GM10266 (cell line): Measurements from ENCODE around the gene PNMA1.

Source experiments
- DNase-seq: peaks from one replicate; pipeline ENCODE4 v3.0.0; 2012; ENCODE audit errors: extremely low spot score
- TF ChIP-seq, protein P1 (sequence below): IDR thresholded peaks from 2 replicates; pipeline ENCODE4 v1.5.1; 2012; ENCODE audit warnings: mild to moderate bottlenecking, low read depth; ENCODE audit not compliant: control insufficient read depth, insufficient read depth; ENCODE audit errors: missing control alignments

The PNMA1 gene

DNA sequence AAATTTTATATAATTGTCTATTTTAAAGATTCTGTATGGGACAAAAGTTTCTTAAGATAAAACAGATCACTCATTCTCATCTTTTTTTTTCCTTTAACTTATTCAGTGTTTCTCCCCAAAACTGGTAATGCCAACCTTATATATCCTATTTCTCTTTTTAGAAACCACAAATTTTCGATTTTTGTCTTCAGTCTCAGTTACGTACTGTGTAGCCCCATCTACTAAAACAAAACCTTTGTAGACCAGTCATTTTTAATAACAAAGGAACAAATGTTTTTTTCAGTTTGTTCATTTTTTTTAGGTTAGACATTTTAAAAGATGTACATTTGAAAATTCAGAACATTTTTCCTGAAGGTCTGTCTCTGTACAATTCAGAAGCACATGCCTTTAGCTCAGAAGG, 18.2 kb downstream of the PNMA1 start:
- TF ChIP-seq, protein P1, sequence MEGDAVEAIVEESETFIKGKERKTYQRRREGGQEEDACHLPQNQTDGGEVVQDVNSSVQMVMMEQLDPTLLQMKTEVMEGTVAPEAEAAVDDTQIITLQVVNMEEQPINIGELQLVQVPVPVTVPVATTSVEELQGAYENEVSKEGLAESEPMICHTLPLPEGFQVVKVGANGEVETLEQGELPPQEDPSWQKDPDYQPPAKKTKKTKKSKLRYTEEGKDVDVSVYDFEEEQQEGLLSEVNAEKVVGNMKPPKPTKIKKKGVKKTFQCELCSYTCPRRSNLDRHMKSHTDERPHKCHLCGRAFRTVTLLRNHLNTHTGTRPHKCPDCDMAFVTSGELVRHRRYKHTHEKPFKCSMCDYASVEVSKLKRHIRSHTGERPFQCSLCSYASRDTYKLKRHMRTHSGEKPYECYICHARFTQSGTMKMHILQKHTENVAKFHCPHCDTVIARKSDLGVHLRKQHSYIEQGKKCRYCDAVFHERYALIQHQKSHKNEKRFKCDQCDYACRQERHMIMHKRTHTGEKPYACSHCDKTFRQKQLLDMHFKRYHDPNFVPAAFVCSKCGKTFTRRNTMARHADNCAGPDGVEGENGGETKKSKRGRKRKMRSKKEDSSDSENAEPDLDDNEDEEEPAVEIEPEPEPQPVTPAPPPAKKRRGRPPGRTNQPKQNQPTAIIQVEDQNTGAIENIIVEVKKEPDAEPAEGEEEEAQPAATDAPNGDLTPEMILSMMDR = no peak

DNA sequence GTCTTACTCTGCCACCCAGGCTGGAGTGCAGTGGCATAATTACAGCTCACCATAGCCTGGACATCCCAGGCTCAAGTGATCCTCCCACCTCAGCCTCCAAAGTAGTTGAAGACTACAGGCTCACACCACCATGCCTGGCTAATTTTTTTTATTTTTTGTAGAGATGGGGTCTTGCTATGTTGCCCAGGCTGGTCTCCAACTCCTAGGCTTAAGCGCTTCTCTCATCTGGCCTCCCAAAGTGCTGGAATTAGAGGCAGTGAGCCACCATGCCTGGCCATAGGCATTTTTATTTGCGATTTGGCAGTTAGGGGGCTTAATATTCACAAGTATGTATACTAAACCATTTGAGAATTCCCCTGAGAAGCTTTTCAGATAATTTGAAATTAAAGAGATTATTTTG, 19.1 kb downstream of the PNMA1 start:
- TF ChIP-seq, protein P1 = no peak
- DNase-seq = no peak

More for the DNA sequence above, 18.2 kb downstream of the PNMA1 start:
- peak; percentile 44 for DNase-seq

DNA sequence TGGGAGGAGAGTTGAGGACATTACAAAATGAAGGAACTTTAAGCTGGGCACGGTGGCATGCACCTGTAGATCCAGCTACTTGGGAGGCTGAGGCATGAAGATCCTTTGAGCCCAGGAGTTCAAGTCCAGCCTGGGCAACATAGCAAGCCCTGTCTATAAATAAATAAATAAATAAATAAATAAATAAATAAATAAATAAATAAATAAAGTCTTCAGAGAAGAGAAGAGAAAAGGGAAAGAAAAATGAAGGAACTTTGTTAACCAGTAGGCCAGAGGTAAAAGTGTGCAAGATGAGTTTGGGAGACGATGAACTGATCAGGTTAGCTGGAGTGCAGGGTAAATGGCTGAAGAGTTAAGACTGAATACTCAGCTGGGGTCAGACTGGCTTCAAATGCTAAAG, 20.1 kb downstream of the PNMA1 start:
- no peak for DNase-seq
- TF ChIP-seq, protein P1 = no peak

DNA sequence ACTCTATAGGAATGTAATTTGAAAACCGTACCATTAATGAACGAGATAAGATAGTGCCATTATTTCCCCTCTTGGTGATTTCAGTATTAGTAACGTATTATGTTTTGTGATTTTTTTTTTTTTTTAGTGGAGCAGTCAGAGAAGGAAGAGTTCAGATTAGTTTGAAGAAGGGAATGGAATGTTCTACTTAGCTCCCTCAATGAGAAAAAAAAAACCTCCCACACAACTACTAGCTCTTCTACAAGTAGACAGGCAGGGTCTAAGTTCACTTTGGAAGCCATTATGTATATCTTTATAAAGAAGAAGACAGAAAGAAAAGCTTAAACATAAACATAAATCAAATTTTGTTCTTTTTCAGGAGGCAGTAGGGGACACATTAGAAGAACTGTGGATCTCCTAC, 27.3 kb downstream of the PNMA1 start:
- TF ChIP-seq, protein P1 = no peak
- DNase-seq = no peak

DNA sequence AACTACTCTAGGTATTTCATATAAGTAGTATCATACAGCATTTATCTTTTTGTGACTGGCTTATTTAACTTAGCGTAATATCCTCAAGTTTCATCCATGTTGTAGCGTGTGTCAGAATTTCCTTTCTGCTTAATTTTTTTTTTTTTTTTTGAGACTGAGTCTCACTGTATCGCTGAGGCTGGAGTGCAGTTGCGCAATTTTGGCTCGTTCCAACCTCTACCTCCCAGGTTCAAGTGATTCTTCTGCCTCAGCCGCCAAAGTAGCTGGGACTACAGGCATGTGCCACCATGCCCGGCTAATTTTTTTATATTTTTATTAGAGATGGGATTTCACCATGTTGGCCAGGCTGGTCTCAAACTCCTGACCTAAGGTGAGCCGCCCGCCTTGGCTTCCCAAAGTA, 28.9 kb downstream of the PNMA1 start:
- TF ChIP-seq, protein P1 = no peak
- no peak for DNase-seq

DNA sequence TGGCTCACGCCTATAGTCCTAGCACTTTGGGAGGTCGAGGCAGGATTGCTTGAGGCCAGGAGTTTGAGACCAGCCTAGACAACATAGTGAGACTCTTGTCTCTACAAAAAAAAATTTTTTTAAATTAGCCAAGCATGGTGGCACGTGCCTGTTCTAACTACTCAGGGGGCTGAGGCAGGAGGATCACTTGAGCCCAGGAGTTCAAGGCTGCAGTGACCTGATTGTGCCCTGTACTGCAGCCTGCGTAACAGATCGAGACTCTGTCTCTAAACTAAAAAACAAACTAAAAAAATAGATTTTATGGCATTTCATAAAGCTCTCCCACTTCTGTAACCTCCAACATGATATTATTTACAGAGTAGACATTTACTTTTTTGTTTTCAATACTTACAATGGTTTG, 29.6 kb downstream of the PNMA1 start:
- no peak for DNase-seq
- TF ChIP-seq, protein P1 = no peak

DNA sequence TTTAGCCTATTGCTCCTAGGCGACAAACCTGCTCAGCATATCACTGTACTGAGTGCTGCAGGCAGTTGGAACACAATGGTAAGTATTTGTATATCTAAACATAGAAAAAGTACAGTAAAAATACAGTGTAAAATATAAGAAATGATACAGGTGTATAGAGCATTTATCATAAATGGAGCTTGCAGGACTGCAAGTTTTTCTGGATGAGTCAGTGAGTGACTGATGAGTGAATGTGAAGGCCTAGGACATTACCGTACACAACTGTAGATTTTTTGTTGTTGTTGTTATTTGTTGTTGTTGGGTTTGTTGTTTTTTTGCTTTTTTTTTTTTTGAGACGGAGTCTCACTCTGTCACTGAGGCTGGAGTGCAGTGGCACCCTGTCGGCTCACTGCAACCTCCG, 33.4 kb downstream of the PNMA1 start:
- TF ChIP-seq, protein P1 = no peak
- no peak for DNase-seq
